Measurements from ENCODE around the gene DAPK2.

Gene DAPK2

GRCh38 chr15:64019764-64020163 lies 26.5 kb downstream of the DAPK2 start:
- DNase-seq = no peak

- DNase-seq = no peak
Observed at GRCh38 chr15:64017591-64018163, 28.6 kb downstream of the DAPK2 start.

- no peak for DNase-seq
Observed at GRCh38 chr15:64017082-64017588, 29.1 kb downstream of the DAPK2 start.

- no peak for DNase-seq
Observed at GRCh38 chr15:64016257-64016656, 30.0 kb downstream of the DAPK2 start.

GRCh38 chr15:64014995-64015394 lies 31.3 kb downstream of the DAPK2 start:
- no peak for DNase-seq

- DNase-seq = no peak
Observed at GRCh38 chr15:64013179-64014062, 32.9 kb downstream of the DAPK2 start.

GRCh38 chr15:64011736-64012135 lies 34.5 kb downstream of the DAPK2 start:
- no peak for DNase-seq

GRCh38 chr15:64010719-64011118 lies 35.6 kb downstream of the DAPK2 start:
- peak; percentile 89 to 92 for DNase-seq

GRCh38 chr15:64009798-64010261 lies 36.5 kb downstream of the DAPK2 start:
- DNase-seq = peak in 1 of 2 donors; percentile 39

GRCh38 chr15:64009241-64009640 lies 37.0 kb downstream of the DAPK2 start:
- DNase-seq = no peak

- no peak for DNase-seq
Observed at GRCh38 chr15:64008177-64008576, 38.1 kb downstream of the DAPK2 start.

- DNase-seq = no peak
Observed at GRCh38 chr15:64006642-64007041, 39.6 kb downstream of the DAPK2 start.

- no peak for DNase-seq
Observed at GRCh38 chr15:64004587-64004986, 41.7 kb downstream of the DAPK2 start.

- DNase-seq = no peak
Observed at GRCh38 chr15:64004056-64004455, 42.2 kb downstream of the DAPK2 start.

- DNase-seq = no peak
Observed at GRCh38 chr15:64003182-64003581, 43.1 kb downstream of the DAPK2 start.

- DNase-seq = peak in 1 of 2 donors; percentile 21
Observed at GRCh38 chr15:64001148-64001547, 45.1 kb downstream of the DAPK2 start.

GRCh38 chr15:64000183-64000951 lies 45.9 kb downstream of the DAPK2 start:
- DNase-seq = no peak

GRCh38 chr15:63999177-63999576 lies 47.1 kb downstream of the DAPK2 start:
- no peak for DNase-seq

GRCh38 chr15:63998489-63998888 lies 47.8 kb downstream of the DAPK2 start:
- DNase-seq = no peak

- DNase-seq = no peak
Observed at GRCh38 chr15:63997715-63998442, 48.4 kb downstream of the DAPK2 start.

- no peak for DNase-seq
Observed at GRCh38 chr15:63996794-63997357, 49.4 kb downstream of the DAPK2 start.

- no peak for DNase-seq
Observed at GRCh38 chr15:63995789-63996188, 50.5 kb downstream of the DAPK2 start.
